ENCODE results near the gene SLC10A1.

SLC10A1 gene

GRCh38 chr14:69811227-69811867 is 14.3 kb upstream of the SLC10A1 start:
- FAIRE-seq (no peak), DNase-seq (ENCODE audit: extremely low spot score, insufficient read length, low read depth) (no peak)

- FAIRE-seq, result no peak
- DNase-seq (ENCODE audit: extremely low spot score, insufficient read length, low read depth), result no peak
Observed at GRCh38 chr14:69808919-69809808, 12.1 kb upstream of the SLC10A1 start.

DNA sequence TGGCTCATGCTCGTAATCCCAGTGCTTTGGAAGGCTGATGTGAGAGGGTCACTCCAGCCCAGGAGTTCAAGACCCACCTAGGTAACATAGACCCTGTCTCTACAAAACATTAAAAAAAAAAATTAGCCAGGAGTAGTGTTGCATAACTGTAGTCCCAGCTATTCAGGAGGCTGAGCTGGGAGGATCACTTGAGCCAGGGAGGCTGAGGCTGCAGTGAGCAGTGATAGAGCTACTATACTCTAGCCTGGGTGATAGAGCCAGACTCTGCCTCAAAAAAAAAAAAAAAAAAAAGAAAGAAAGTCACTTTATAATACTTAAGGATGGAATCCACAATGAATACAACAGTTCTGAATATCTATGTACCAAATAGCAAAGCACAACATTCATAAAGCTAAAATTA is 10.2 kb upstream of the SLC10A1 start:
- no peak for DNase-seq (ENCODE audit: extremely low spot score, insufficient read length, low read depth)
- no peak for FAIRE-seq

GRCh38 chr14:69804902-69805301 is 7.9 kb upstream of the SLC10A1 start:
- DNase-seq (ENCODE audit: extremely low spot score, insufficient read length, low read depth) (no peak), FAIRE-seq (no peak)

- DNase-seq (ENCODE audit: extremely low spot score, insufficient read length, low read depth), result no peak
- no peak for FAIRE-seq
Observed at GRCh38 chr14:69803753-69804152, 6.7 kb upstream of the SLC10A1 start.

- DNase-seq (ENCODE audit: extremely low spot score, insufficient read length, low read depth), result no peak
- FAIRE-seq, result no peak
Observed at GRCh38 chr14:69798339-69798735, 1.3 kb upstream of the SLC10A1 start.

DNA sequence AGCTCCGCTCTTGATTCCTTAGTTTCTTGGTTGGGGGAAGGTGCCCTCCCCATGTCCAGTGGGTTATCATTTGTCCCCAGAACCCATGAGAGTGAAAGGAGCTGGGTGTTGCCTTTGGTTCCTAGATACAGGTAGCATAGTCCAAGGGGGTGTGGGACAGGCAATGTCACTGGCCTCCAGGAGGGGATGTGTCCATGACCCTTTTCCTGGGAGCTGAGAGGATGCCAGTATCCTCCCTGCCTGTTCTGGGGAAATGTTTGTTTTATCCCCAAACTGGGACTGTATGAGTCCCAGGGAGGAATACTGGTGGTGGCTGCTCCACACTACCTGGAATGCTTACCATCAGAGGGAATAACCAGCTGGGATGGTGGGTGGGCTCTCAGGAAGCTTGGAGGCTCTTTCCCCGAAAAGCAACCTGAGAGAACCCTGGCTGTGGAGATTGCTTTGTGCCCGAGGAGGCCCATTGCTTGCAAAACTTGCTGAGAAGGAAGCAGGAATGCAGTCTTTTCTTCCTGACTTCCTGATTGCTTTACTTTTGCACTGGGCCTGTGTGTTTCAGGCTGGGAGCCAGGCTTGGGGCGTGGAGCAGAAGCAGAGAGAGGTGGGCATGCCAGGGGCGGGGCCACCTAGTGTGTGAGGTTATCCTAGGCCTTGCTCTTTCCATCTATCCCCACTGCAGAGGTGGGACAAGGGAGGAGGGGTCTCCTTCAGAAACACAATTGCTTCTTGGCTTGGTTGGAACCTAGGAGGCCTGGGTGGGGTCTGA is 715 bp upstream of the SLC10A1 start:
- DNase-seq (ENCODE audit: extremely low spot score, insufficient read length, low read depth) (no peak), FAIRE-seq (no peak)

GRCh38 chr14:69795691-69796090 is 1.4 kb downstream of the SLC10A1 start:
- FAIRE-seq (no peak), DNase-seq (ENCODE audit: extremely low spot score, insufficient read length, low read depth) (no peak)

DNA sequence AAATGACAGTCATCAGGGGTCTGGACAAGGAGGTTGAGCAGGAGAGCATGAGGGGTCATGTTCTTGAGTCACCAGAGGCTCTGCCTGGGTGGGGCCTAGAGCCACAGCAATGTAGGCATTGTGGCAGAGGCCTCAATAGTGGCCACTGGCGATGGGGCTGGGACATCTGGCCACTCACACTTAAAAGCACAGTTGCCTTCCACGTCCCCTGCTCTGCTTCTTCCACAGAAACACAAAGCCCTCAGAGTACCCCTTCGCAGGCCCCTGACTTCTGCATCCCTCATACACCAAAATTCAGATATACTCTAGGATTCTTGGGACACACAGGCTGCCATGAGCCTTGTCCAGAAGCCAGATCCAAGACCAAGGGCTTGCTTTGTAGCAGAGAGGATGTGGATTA is 2.2 kb downstream of the SLC10A1 start:
- DNase-seq (ENCODE audit: extremely low spot score, insufficient read length, low read depth) (no peak), FAIRE-seq (no peak)

DNA sequence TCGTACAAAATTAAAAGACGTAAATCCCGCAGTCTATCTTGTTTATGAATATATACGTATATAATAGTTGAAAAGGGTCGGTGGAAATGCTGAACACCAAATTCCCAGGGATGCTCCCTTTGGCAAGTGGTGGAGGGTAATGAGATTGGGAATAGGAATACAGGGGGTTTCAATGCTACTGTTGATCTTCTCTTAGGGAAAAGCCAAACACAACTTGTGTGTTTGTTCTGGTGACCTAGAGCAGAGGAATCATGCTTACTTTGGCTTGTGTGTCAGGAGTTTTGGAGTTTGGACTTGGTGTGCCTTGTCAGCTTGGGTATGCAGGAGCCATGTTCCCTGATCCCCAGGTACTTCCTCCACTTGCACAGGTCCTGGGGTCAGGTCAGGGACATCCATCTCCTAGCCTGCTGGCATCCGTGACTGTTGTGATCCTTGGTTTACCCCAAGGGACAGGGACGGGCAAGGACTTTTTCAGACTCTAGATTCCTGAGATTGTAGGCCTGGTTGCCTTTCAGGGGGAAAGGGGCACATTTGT is 4.1 kb downstream of the SLC10A1 start:
- FAIRE-seq (no peak), DNase-seq (ENCODE audit: extremely low spot score, insufficient read length, low read depth) (no peak)

- DNase-seq (ENCODE audit: extremely low spot score, insufficient read length, low read depth), result no peak
- no peak for FAIRE-seq
Observed at GRCh38 chr14:69789118-69789640, 7.9 kb downstream of the SLC10A1 start.

GRCh38 chr14:69786603-69787002 is 10.4 kb downstream of the SLC10A1 start:
- DNase-seq (ENCODE audit: extremely low spot score, insufficient read length, low read depth), result no peak
- no peak for FAIRE-seq

GRCh38 chr14:69784942-69785341 is 12.1 kb downstream of the SLC10A1 start:
- DNase-seq (ENCODE audit: extremely low spot score, insufficient read length, low read depth), result no peak
- no peak for FAIRE-seq

DNA sequence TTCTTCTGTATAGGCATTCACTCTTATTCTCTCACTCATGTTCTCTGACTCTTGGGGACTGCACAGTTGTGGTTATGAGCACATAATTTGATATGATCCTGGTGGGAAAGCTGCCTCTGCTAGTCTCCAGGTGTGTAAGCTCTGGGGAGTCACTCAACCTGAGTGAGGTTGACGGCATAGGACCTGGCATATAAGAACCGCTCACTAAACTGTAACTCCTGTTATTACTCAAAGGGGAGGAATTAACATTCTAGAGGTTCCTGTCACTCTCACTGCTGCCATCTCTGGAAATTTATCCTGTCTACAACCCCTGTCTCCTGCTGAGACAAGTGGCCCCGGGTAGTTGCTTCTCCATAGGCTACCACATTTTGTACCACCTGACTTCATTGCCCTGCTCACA is 16.1 kb downstream of the SLC10A1 start:
- no peak for FAIRE-seq
- no peak for DNase-seq (ENCODE audit: extremely low spot score, insufficient read length, low read depth)

DNA sequence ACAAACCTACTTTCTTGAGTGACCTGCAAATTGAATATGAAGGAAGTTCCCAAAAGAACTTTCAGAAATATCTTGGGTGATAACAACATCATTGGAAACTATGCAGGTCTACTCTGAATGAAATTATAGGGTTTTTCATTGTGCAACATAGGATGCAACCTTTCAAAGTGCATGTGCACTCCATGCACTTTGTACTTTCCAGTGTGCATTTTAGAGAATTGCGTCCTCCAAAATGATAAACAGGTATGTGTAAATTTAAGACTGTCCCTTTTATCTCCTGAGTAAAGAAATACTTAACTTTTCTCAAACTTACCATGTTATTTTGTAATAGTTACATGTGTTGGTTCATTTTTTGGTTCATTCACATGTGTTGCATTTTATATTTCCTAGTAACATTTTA is 16.9 kb downstream of the SLC10A1 start:
- FAIRE-seq, result no peak
- no peak for DNase-seq (ENCODE audit: extremely low spot score, insufficient read length, low read depth)

DNA sequence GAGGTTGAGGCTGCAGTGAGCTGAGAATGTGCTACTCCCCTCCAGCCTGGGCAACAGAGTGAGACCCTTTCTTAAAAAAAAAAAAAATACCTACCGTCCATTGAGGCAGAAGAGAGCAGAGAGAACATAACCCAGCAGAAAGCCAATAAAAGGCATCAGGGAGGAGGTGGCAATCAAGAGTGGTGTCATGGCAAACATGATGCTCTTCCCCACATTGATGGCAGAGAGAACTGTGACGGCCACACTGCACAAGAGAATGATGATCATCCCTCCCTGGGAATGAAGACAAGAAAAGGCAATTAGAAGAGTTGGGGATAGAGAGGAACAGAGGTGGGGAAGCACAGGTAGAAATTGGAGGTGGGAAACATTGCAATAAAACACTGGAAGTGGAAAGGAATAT is 18.0 kb downstream of the SLC10A1 start:
- DNase-seq (ENCODE audit: extremely low spot score, insufficient read length, low read depth) (no peak), FAIRE-seq (no peak)

GRCh38 chr14:69776875-69777453 is 20.1 kb downstream of the SLC10A1 start:
- FAIRE-seq (no peak), DNase-seq (ENCODE audit: extremely low spot score, insufficient read length, low read depth) (no peak)

- DNase-seq (ENCODE audit: extremely low spot score, insufficient read length, low read depth) (no peak), FAIRE-seq (no peak)
Observed at GRCh38 chr14:69775012-69775411, 22.0 kb downstream of the SLC10A1 start.

- no peak for DNase-seq (ENCODE audit: extremely low spot score, insufficient read length, low read depth)
- no peak for FAIRE-seq
Observed at GRCh38 chr14:69773571-69774276, 23.3 kb downstream of the SLC10A1 start.
